GM18909 (cell line): Measurements from ENCODE around the gene SYNE1.
"Not testable (repeated sequence)": the region's sequence is repeated elsewhere in the genome, so short reads cannot be mapped to it uniquely, and the experiment has no call there.

ENCODE experiments used
- ATAC-seq: cut with Tn5 transposase; IDR thresholded peaks from one replicate; pipeline ENCODE4 v1.9.1; 2021; ENCODE audit warnings: mild to moderate bottlenecking; ENCODE audit not compliant: unreplicated experiment, poor library complexity

The SYNE1 gene

GRCh38 chr6:152632121-152632782, 4.9 kb downstream of the SYNE1 start:
- ATAC-seq: no peak

GRCh38 chr6:152631376-152631775, 5.8 kb downstream of the SYNE1 start:
- ATAC-seq: no peak

- ATAC-seq: no peak
Observed at GRCh38 chr6:152630832-152631231, 6.3 kb downstream of the SYNE1 start.

- ATAC-seq: no peak
Observed at GRCh38 chr6:152625213-152625612, 11.9 kb downstream of the SYNE1 start.

- not testable (repeated sequence) for ATAC-seq
Observed at GRCh38 chr6:152614776-152615175, 22.4 kb downstream of the SYNE1 start.

- ATAC-seq: no peak
Observed at GRCh38 chr6:152609125-152609670, 28.0 kb downstream of the SYNE1 start.

GRCh38 chr6:152605941-152606340, 31.2 kb downstream of the SYNE1 start:
- ATAC-seq: no peak

- no peak for ATAC-seq
Observed at GRCh38 chr6:152605342-152605741, 31.8 kb downstream of the SYNE1 start.

GRCh38 chr6:152603911-152604310, 33.3 kb downstream of the SYNE1 start:
- ATAC-seq: no peak

GRCh38 chr6:152600022-152600421, 37.1 kb downstream of the SYNE1 start:
- ATAC-seq: no peak

GRCh38 chr6:152598901-152599537, 38.1 kb downstream of the SYNE1 start:
- ATAC-seq: no peak

- no peak for ATAC-seq
Observed at GRCh38 chr6:152598421-152598820, 38.7 kb downstream of the SYNE1 start.

GRCh38 chr6:152596726-152597125, 40.4 kb downstream of the SYNE1 start:
- no peak for ATAC-seq

GRCh38 chr6:152595499-152595898, 41.7 kb downstream of the SYNE1 start:
- no peak for ATAC-seq

GRCh38 chr6:152594701-152595100, 42.5 kb downstream of the SYNE1 start:
- no peak for ATAC-seq

GRCh38 chr6:152588456-152588855, 48.7 kb downstream of the SYNE1 start:
- no peak for ATAC-seq

GRCh38 chr6:152587473-152587872, 49.7 kb downstream of the SYNE1 start:
- ATAC-seq: no peak

- ATAC-seq: no peak
Observed at GRCh38 chr6:152585236-152585635, 51.9 kb downstream of the SYNE1 start.

- ATAC-seq: no peak
Observed at GRCh38 chr6:152583888-152584287, 53.3 kb downstream of the SYNE1 start.

GRCh38 chr6:152576525-152576924, 60.6 kb downstream of the SYNE1 start:
- no peak for ATAC-seq

- ATAC-seq: no peak
Observed at GRCh38 chr6:152575621-152576150, 61.5 kb downstream of the SYNE1 start.

- ATAC-seq: no peak
Observed at GRCh38 chr6:152575161-152575560, 62.0 kb downstream of the SYNE1 start.
